HCT116 (cell line): Measurements from ENCODE around the gene TRMT2A. TPM values are rescaled to one million over a fixed set of nuclear protein-coding genes. Genes with fewer than 3 reads are reported as not detected.

Experiments
- ATAC-seq: fragments of 200-7000 bp; cut with Tn5 transposase; 2 replicates; pipeline ENCODE4 v1.9.1; 2020; ENCODE audit warnings: mild to moderate bottlenecking, moderate library complexity
- BruUV-seq: library from RNA; stranded (reverse); fragments of 400-500 nt; replicated peaks from 2 replicates; lab custom pipeline; 2021; lab: Mats Ljungman, UMichigan
- CTCF ChIA-PET: fragments of 300-600 bp; sonication (Branson Sonifier 250); formaldehyde crosslinking; loops from one replicate; lab custom pipeline; 2021; ENCODE audit warnings: antibody characterized with exemption; lab: Charles Lee
- POLR2A ChIA-PET: fragments of 300-600, 350-600 bp; sonication (Branson Sonifier 250); formaldehyde crosslinking; loops from one replicate; lab custom pipeline; 2021; ENCODE audit warnings: antibody characterized with exemption; lab: Charles Lee
- RAD21 ChIA-PET, 2 experiments: fragments of 300-600 bp; sonication (Branson Sonifier 250); formaldehyde crosslinking; loops; one replicate each; lab custom pipeline; 2023; ENCODE audit warnings: low total read pairs in 2 of 2; ENCODE audit not compliant: uncharacterized antibody in 2 of 2, unreplicated experiment in 2 of 2, low non-redundant PET in 1 of 2; lab: Charles Lee
- DNase-seq: peaks from one replicate; pipeline ENCODE4 v3.0.0-alpha.2; 2010; ENCODE audit warnings: low read depth, low spot score
- H2AFZ ChIP-seq: fragments of 200-600 bp; shearing (Covaris generic), sonication (generic); 2 replicates; pipeline ENCODE4 v1.6.1; 2017; ENCODE audit warnings: low read depth, mixed run types, mixed read lengths, antibody characterized with exemption, low read length; ENCODE audit not compliant: poor library complexity, severe bottlenecking
- H3K27ac ChIP-seq: 2 replicates; pipeline ENCODE4 v1.5.1; 2012; ENCODE audit warnings: low read depth, low read length
- H3K27me3 ChIP-seq: fragments of 200-600 bp; sonication (generic); 2 replicates; pipeline ENCODE4 v1.6.1; 2016; ENCODE audit warnings: mixed run types, low read length, mixed read lengths; ENCODE audit not compliant: insufficient read depth
- H3K36me3 ChIP-seq, 2 experiments: fragments of 200-500 bp in 1 of 2; fragments of 200-600 bp in 1 of 2; sonication (Bioruptor generic) in 1 of 2; sonication (generic) in 1 of 2; 2 replicates each; pipeline versions ENCODE4 v1.5.1 to v1.6.1; 2014 to 2016; ENCODE audit warnings: low read length in 2 of 2, inconsistent platforms in 1 of 2, mixed read lengths in 1 of 2, mixed run types in 1 of 2; ENCODE audit not compliant: insufficient read depth in 2 of 2, control insufficient read depth in 1 of 2
- H3K4me1 ChIP-seq, 2 experiments: fragments of 200-600 bp in 1 of 2; sonication (generic) in 1 of 2; 2 replicates each; pipeline versions ENCODE4 v1.5.1 to v1.6.1; 2012 to 2017; ENCODE audit warnings: low read length in 2 of 2, inconsistent platforms in 1 of 2, mild to moderate bottlenecking in 1 of 2, mixed read lengths in 1 of 2, mixed run types in 1 of 2, moderate library complexity in 1 of 2; ENCODE audit not compliant: insufficient read depth in 2 of 2, control insufficient read depth in 1 of 2
- H3K4me2 ChIP-seq: fragments of 200-600 bp; sonication (generic); 2 replicates; pipeline ENCODE4 v1.6.1; 2017; ENCODE audit warnings: mixed run types, low read length, mixed read lengths
- H3K4me3 ChIP-seq, 2 experiments: fragments of 200-600 bp in 1 of 2; sonication (generic) in 1 of 2; replicated peaks in 1 of 2; 2 replicates each; pipeline ENCODE4 v1.5.1; 2011 to 2016; ENCODE audit warnings: low read length in 2 of 2, control low read depth in 1 of 2, low read depth in 1 of 2, mild to moderate bottlenecking in 1 of 2, mixed read lengths in 1 of 2, mixed run types in 1 of 2
- H3K79me2 ChIP-seq: fragments of 200-600 bp; sonication (generic); 2 replicates; pipeline ENCODE4 v1.6.1; 2017; ENCODE audit warnings: mild to moderate bottlenecking, mixed run types, low read length, moderate library complexity, mixed read lengths; ENCODE audit not compliant: insufficient read depth
- H3K9ac ChIP-seq: fragments of 200-600 bp; sonication (generic); 2 replicates; pipeline ENCODE4 v1.6.1; 2016; ENCODE audit warnings: low read length, mixed read lengths
- H3K9me2 ChIP-seq: fragments of 200-600 bp; sonication (generic), shearing (Covaris generic); 2 replicates; pipeline ENCODE4 v1.6.1; 2017; ENCODE audit warnings: mixed run types, mild to moderate bottlenecking, moderate library complexity; ENCODE audit not compliant: insufficient read depth
- H3K9me3 ChIP-seq, 2 experiments: fragments of 200-500 bp in 1 of 2; fragments of 200-600 bp in 1 of 2; sonication (Bioruptor generic) in 1 of 2; sonication (generic) in 1 of 2; 2 replicates each; pipeline ENCODE4 v1.6.1; 2014 to 2017; ENCODE audit warnings: low read length in 2 of 2, mixed read lengths in 2 of 2, inconsistent platforms in 1 of 2, low read depth in 1 of 2, mild to moderate bottlenecking in 1 of 2, mixed run types in 1 of 2, moderate library complexity in 1 of 2; ENCODE audit not compliant: control insufficient read depth in 1 of 2, insufficient read depth in 1 of 2
- H4K20me1 ChIP-seq: fragments of 200-600 bp; sonication (generic), shearing (Covaris generic); 2 replicates; pipeline ENCODE4 v1.6.1; 2017; ENCODE audit warnings: mixed run types, mild to moderate bottlenecking, moderate library complexity; ENCODE audit not compliant: insufficient read depth
- EZH2 ChIP-seq: fragments of 200-600 bp; sonication (generic); IDR thresholded peaks from 2 replicates; pipeline ENCODE4 v1.6.1; 2017; ENCODE audit warnings: antibody characterized with exemption, mixed run types
- POLR2A ChIP-seq: IDR thresholded peaks from 2 replicates; pipeline ENCODE4 v1.7.0; 2011; ENCODE audit warnings: borderline replicate concordance; ENCODE audit not compliant: insufficient read depth, insufficient read length; ENCODE audit errors: extremely low read depth
- TCF7L2 ChIP-seq: IDR thresholded peaks from 2 replicates; pipeline ENCODE4 v1.7.0; 2011; ENCODE audit warnings: borderline replicate concordance, inconsistent platforms; ENCODE audit not compliant: insufficient read depth, insufficient read length; ENCODE audit errors: extremely low read depth
- ZFX ChIP-seq: fragments of 450-650 bp; IDR thresholded peaks from 2 replicates; pipeline ENCODE4 v1.6.1; 2017
- ZNF274 ChIP-seq: fragments of 200-500 bp; sonication (Bioruptor generic); IDR thresholded peaks from 2 replicates; pipeline ENCODE4 v1.6.1; 2014; ENCODE audit warnings: mild to moderate bottlenecking, low read depth, low read length, inconsistent platforms
- intact Hi-C: fragments of 100-400 bp; cut with micrococcal nuclease; formaldehyde crosslinking; loops from 2 replicates; pipeline ENCODE4 v1.10.0; 2022
- total RNA-seq: library from RNA; stranded (reverse); gene quantifications from one replicate; pipeline ENCODE4 v1.2.1, GENCODE V29; 2021; ENCODE audit not compliant: unreplicated experiment
- TF ChIP-seq, protein P1 (sequence below): IDR thresholded peaks from 2 replicates; pipeline ENCODE4 v1.6.1; 2012
- TF ChIP-seq, protein P2 (sequence below): IDR thresholded peaks from 2 replicates; pipeline ENCODE4 v1.6.1; 2012
- TF ChIP-seq, protein P3 (sequence below), 3 experiments: fragments of 200-600 bp in 1 of 3; sonication (generic) in 1 of 3; IDR thresholded peaks in 2 of 3; conservative IDR thresholded peaks in 1 of 3; 2 replicates each; pipeline ENCODE4 v1.5.1; 2012 to 2017; ENCODE audit warnings: low read depth in 2 of 3, low read length in 2 of 3, antibody characterized with exemption in 1 of 3, borderline replicate concordance in 1 of 3, control low read depth in 1 of 3, mild to moderate bottlenecking in 1 of 3, mixed read lengths in 1 of 3, mixed run types in 1 of 3, moderate library complexity in 1 of 3; ENCODE audit not compliant: insufficient read depth in 1 of 3

TRMT2A gene
- total RNA-seq, 1 experiment from 2014 or later = 67.3 TPM

DNA sequence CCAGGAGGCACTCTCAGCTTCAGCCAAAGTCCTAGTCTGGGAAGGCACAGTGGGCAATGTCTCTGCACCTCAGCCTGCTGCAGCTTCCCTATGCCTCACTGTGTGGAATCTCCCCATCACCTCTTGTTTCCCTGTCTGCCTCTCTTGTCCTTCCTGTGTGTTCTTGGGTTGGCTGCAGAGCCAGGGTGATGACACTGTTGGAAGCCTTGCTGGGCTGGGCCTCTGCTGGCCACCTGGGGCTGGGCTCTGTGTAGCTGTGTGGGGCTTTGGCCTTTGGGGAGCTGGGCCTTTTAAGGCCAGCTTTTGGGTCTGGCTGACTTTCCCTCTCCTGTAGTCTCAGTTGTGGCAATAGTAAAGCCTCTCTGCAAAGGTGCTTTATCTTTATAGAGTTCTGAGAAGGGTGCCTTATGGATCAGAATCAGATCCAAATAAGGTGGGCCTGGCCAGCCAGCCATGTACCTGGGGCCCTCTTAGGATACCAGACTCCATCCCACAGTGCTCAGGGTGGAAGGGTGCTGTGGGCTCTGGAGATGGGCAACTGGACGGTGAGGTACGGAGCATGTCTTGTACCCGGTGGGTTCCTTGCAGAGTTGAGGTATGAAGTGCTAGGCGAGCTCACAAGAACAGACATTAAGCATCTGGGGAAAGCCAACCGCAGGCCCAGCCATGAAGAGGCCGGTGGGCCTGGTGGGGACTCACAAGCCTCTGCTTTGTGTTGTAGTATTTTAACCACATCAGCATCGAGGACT, 11.4 kb downstream of the TRMT2A start:
- intact Hi-C loops = no loop called here
- POLR2A ChIA-PET = no interaction called here
- ATAC-seq = no peak
- RAD21 ChIA-PET = no interaction called here
- no peaks in the 10 kb centered on the region for H3K27me3 ChIP-seq
- CTCF ChIA-PET = no interaction called here
- TF ChIP-seq POLR2A (no peak), ZNF274 (no peak)
- TF ChIP-seq, protein P1, sequence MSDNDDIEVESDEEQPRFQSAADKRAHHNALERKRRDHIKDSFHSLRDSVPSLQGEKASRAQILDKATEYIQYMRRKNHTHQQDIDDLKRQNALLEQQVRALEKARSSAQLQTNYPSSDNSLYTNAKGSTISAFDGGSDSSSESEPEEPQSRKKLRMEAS = no peak
- no peak overlapping the region for H3K4me3 ChIP-seq
- 0 out of 2 replicates have a peak, but pooled peaks cover 2% of the 10 kb centered on the region for H4K20me1 ChIP-seq
- H2AFZ ChIP-seq = no peak overlapping the region
- H3K27ac ChIP-seq = no peak overlapping the region
- peaks cover 52% of the 10 kb centered on the region for H3K79me2 ChIP-seq
- no peak overlapping the region for H3K9ac ChIP-seq
- no peaks in the 10 kb centered on the region for H3K9me2 ChIP-seq
- no TSS peak for BruUV-seq
- H3K4me1 ChIP-seq = no peaks in the 10 kb centered on the region
- H3K36me3 ChIP-seq = peaks cover 34 to 74% of the 10 kb centered on the region in 2 experiments
- H3K4me2 ChIP-seq = no peak overlapping the region
- no peaks in the 10 kb centered on the region for H3K9me3 ChIP-seq
- no peak for DNase-seq

DNA sequence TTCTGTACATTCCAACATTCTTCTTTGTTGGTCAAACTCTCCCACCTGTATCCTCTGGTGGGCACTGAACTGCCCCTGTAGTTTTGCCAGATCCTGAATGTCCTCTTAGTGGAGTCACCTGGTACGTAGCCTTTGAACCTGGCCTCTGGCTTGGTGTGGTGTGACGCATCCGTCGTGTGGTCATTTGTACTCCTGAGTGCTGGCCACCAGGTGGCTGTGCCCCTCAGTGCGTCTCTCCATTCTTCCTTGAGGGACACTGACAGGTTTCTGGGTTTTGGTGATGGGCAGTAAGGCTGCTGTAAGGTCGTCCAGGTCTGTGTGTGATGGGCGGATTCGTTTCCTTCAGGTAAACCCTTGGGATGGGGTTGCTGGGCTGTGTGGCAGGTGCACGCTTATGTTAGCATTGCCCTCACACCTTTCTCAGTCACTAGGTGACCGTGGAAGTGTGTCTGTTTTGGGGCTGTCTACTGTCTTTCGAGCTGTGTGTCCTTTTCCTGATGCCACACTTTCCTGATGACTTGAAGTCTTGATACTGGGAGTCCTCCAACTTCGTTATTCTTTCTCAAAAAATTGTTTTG, 14.7 kb downstream of the TRMT2A start:
- Histone ChIP-seq H3K9me2 (no peaks in the 10 kb centered on the region), H3K9me3 (no peaks in the 10 kb centered on the region), H3K36me3 (peaks cover 48 to 68% of the 10 kb centered on the region in 2 experiments), H3K4me1 (no peaks in the 10 kb centered on the region), H3K9ac (no peak overlapping the region), H4K20me1 (0 out of 2 replicates have a peak, but pooled peaks cover 2% of the 10 kb centered on the region), H3K79me2 (peaks cover 79% of the 10 kb centered on the region), H2AFZ (no peak overlapping the region), H3K27ac (no peak overlapping the region), H3K4me3 (no peak overlapping the region), H3K27me3 (no peaks in the 10 kb centered on the region), H3K4me2 (no peak overlapping the region)
- BruUV-seq = no TSS peak
- POLR2A ChIA-PET = no interaction called here
- RAD21 ChIA-PET = no interaction called here
- ATAC-seq (peak; percentile 67), DNase-seq (no peak)
- TF ChIP-seq EZH2 = no peak
- TF ChIP-seq, protein P2, sequence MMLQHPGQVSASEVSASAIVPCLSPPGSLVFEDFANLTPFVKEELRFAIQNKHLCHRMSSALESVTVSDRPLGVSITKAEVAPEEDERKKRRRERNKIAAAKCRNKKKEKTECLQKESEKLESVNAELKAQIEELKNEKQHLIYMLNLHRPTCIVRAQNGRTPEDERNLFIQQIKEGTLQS = no peak
- no peak for TF ChIP-seq ZFX
- TF ChIP-seq TCF7L2 = no peak
- TF ChIP-seq, protein P3, sequence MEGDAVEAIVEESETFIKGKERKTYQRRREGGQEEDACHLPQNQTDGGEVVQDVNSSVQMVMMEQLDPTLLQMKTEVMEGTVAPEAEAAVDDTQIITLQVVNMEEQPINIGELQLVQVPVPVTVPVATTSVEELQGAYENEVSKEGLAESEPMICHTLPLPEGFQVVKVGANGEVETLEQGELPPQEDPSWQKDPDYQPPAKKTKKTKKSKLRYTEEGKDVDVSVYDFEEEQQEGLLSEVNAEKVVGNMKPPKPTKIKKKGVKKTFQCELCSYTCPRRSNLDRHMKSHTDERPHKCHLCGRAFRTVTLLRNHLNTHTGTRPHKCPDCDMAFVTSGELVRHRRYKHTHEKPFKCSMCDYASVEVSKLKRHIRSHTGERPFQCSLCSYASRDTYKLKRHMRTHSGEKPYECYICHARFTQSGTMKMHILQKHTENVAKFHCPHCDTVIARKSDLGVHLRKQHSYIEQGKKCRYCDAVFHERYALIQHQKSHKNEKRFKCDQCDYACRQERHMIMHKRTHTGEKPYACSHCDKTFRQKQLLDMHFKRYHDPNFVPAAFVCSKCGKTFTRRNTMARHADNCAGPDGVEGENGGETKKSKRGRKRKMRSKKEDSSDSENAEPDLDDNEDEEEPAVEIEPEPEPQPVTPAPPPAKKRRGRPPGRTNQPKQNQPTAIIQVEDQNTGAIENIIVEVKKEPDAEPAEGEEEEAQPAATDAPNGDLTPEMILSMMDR (IDR thresholded peaks at IDR 0.05 in 2 of 3, conservative IDR thresholded peaks at IDR 0.05 in 1 of 3; ENCODE audit: borderline replicate concordance in 1 of 3, insufficient read depth in 1 of 3, low read depth in 2 of 3, low read length in 2 of 3) = peak in 2 of 3 experiments; percentile 14 to 28; a peak in 2 of 6 replicates
- CTCF ChIA-PET = no interaction called here
- intact Hi-C loops = no loop called here
